HG03039 (cell line): ENCODE measurements around the gene NOL6.
A peak's percentile ranks its signal among the peaks of the same experiment; 100 is the strongest.
"Not testable (repeated sequence)": the region's sequence is repeated elsewhere in the genome, so short reads cannot be mapped to it uniquely, and the experiment has no call there.

Experiments
- ATAC-seq: cut with Tn5 transposase; IDR thresholded peaks from one replicate; pipeline ENCODE4 v1.9.1; 2021; ENCODE audit warnings: mild to moderate bottlenecking, moderate library complexity; ENCODE audit not compliant: unreplicated experiment

NOL6 gene, protein sequence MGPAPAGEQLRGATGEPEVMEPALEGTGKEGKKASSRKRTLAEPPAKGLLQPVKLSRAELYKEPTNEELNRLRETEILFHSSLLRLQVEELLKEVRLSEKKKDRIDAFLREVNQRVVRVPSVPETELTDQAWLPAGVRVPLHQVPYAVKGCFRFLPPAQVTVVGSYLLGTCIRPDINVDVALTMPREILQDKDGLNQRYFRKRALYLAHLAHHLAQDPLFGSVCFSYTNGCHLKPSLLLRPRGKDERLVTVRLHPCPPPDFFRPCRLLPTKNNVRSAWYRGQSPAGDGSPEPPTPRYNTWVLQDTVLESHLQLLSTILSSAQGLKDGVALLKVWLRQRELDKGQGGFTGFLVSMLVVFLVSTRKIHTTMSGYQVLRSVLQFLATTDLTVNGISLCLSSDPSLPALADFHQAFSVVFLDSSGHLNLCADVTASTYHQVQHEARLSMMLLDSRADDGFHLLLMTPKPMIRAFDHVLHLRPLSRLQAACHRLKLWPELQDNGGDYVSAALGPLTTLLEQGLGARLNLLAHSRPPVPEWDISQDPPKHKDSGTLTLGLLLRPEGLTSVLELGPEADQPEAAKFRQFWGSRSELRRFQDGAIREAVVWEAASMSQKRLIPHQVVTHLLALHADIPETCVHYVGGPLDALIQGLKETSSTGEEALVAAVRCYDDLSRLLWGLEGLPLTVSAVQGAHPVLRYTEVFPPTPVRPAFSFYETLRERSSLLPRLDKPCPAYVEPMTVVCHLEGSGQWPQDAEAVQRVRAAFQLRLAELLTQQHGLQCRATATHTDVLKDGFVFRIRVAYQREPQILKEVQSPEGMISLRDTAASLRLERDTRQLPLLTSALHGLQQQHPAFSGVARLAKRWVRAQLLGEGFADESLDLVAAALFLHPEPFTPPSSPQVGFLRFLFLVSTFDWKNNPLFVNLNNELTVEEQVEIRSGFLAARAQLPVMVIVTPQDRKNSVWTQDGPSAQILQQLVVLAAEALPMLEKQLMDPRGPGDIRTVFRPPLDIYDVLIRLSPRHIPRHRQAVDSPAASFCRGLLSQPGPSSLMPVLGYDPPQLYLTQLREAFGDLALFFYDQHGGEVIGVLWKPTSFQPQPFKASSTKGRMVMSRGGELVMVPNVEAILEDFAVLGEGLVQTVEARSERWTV

DNA sequence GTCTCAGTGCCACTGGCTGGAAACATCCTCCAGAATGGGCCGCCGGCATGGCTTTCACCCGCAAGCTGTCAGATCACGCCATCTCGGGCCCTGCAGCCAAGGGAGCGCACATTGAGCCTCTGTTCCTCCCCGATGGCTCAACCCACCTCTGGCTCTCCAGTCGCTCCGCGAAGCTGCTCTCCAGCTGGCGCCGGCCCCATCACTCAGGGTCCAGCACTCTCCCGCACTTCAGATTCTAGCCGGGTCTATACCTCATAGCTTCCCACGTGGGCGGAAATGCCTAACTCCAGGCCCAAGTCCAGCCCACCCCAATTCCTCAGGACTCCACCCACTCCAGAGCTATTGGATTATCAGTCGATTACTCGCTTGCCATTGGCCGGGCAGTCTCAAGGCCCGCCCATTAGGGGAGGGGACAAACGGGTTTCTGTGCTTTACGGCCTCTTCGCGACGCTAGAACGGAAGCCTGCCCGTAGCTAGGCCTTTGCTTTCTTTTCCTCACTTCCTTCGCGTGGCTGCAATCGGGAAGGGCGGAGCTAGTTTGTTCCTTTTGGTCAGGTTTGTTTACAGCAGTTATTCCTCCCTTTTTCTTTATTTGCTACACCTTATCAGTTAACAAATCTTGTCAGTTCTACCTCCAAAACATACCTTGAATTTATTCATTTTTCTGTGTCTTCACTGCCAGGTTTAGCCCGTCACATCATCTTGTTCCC lies at the start of gene NOL6:
Gene NOL6, minus strand, starts transcription at position 282 of the 710 bp plus-strand sequence. Its CDS starts 82 bp downstream, at position 200.
- ATAC-seq, result peak; percentile 97

GRCh38 chr9:33521861-33522260 lies 48.1 kb upstream of the NOL6 start:
- not testable (repeated sequence) for ATAC-seq

GRCh38 chr9:33517934-33518577 lies 44.3 kb upstream of the NOL6 start:
- not testable (repeated sequence) for ATAC-seq

- ATAC-seq, result no peak
Measured at GRCh38 chr9:33517373-33517772, 43.6 kb upstream of the NOL6 start.

DNA sequence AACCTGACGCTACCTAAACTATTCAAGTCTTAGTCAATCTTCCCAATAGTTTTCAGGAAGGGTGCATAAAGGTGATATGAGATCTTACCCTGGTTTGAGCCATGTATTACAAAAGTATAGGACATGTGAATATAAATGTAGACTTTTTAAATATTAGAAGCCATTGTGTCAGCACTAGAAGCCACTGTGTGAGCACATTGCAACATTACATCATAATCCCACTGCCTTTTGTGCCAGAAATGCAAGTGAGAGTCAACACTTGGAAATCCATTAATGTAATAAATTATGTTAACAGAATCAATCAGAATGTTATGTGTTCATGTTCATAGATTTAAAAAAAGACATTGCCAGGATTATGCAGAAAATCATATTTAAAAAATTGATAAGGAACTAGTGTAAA lies 42.7 kb upstream of the NOL6 start:
- not testable (repeated sequence) for ATAC-seq

- not testable (repeated sequence) for ATAC-seq
Measured at GRCh38 chr9:33515342-33515995, 41.7 kb upstream of the NOL6 start.

- ATAC-seq, result not testable (repeated sequence)
Measured at GRCh38 chr9:33512535-33512934, 38.8 kb upstream of the NOL6 start.

DNA sequence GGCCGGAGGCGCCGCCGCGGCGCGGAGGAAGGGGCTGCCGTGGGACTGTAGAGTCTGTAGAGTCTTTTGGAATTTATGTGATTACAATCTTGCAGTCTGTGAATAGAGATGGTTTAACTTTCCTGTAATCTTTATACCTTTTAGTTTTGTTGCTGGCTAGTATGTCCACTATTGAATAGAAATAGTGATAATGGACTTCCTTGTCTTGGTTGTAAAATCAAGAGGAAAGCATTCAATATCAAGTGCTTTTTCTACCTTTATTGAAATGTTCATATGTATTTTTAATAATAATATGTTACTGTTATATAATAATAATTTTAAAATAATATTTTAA lies 37.4 kb upstream of the NOL6 start:
- not testable (repeated sequence) for ATAC-seq

GRCh38 chr9:33510262-33511183 lies 36.8 kb upstream of the NOL6 start:
- no peak for ATAC-seq

DNA sequence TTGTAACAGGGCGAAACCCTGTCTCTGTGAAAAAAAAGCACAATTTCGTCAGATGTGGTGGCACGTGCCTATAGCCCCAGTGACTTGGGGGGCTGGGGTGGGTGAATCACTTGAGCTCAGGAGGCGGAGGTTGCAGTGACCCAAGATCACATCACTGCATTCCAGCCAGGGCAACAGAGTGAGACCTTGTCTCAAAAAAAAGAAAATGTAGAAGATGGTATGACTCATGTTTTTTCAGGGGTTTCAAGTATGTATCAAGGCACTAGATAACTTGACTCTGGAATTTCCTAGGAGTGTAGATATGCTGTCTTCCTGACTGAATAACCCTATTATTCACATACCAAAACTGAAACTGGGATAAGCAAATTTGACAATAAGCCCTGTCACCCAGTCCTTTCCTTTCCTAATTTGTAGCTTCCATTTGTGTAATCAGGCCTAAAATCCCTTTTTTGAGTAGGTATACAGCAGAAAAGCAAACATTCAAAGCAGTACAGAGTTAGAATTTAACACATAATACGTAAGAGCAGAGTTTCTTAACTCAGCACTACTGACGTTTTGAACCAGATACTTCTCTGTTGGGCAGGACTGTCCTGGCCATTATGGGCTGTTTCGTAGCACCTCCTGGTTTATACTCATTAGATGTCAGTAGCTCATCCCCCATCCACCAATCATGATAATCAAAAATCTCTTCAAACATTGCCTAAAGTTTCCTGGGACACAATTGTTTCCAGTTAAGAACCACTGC lies 33.1 kb upstream of the NOL6 start:
- ATAC-seq, result no peak

GRCh38 chr9:33498387-33498786 lies 24.7 kb upstream of the NOL6 start:
- ATAC-seq, result no peak

- not testable (repeated sequence) for ATAC-seq
Measured at GRCh38 chr9:33493819-33494218, 20.1 kb upstream of the NOL6 start.

DNA sequence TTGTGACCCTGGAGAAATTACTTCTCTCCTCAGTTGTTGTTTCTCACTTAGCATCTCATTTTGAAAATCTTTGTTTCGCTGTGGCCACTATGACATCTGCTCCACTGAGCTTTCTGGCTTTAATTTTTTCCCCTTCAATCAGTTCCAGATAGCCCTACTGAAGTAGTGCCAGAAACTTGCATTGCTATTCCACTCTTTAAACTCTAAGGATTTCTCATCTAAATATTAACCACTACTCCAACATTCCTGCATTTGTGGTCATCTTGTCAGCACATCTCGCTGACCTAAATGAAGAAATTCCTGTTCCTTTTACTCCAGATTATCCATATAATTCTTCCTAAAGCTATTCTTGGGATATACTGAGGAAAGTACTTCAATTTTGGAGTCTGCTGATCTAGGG lies 15.3 kb upstream of the NOL6 start:
- no peak for ATAC-seq

DNA sequence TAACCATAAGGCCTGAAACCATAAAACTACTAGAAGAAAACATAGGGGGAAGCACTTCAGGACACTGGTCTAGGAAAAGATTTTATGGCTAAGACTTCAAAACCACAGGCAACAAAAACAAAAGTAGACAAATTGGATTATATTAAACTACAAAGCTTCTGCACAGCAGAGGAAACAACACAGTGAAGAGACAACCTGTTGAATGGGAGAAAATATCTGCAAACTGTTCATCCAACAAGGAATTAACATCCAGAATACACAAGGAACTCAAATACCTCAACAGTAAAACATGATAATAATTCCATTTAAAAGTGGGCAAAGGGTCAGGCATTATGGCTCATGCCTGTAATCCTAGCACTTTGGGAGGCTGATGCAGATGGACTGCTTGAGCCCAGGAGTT lies 11.6 kb upstream of the NOL6 start:
- ATAC-seq, result not testable (repeated sequence)

- ATAC-seq, result no peak
Measured at GRCh38 chr9:33480976-33481375, 7.3 kb upstream of the NOL6 start.

DNA sequence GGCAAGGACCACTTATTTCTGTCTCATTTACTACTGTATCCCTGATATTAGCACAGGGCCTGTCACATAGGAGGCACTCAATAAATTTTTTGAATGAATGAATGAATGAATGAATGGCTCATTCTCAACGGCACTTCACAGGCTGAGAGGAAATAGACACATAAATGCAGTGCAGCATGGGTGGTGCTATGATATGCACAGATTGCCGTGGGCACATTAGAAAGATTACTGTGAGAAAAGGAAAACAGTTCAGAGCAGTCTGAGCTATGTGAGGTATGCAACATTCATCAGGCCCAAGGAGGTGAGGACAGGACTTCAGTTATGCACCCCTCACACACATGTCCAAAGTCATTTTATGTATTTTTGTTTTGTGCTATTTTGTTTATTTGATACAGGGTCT lies 6.4 kb upstream of the NOL6 start:
- no peak for ATAC-seq

DNA sequence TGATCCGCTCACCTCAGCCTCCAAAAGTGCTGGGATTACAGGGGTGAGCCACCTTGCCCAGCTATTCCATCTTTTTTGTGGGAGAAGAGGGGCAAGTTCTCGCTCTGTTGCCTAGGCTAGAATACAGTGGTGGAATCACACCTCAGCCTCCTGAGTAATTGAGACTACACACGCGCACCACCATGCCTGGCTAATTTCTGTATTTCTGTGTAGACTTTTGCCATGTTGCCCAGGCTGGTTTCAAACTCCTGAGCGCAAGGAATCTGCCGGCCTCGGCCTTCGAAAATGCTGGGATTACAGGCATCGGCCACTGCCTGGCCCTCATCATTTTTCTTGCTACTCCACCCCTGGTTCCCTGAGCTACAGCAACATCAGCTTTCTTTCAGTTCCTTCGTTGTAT lies 2.8 kb upstream of the NOL6 start:
- no peak for ATAC-seq

GRCh38 chr9:33475357-33475756 lies 1.6 kb upstream of the NOL6 start:
- ATAC-seq, result no peak
